ENCODE data around the gene MUC5AC. TPM values are rescaled to one million over a fixed set of nuclear protein-coding genes. Genes with fewer than 3 reads are reported as not detected.

Gene MUC5AC
- total RNA-seq, 2 experiments from 2014 or later, result not detected

DNA sequence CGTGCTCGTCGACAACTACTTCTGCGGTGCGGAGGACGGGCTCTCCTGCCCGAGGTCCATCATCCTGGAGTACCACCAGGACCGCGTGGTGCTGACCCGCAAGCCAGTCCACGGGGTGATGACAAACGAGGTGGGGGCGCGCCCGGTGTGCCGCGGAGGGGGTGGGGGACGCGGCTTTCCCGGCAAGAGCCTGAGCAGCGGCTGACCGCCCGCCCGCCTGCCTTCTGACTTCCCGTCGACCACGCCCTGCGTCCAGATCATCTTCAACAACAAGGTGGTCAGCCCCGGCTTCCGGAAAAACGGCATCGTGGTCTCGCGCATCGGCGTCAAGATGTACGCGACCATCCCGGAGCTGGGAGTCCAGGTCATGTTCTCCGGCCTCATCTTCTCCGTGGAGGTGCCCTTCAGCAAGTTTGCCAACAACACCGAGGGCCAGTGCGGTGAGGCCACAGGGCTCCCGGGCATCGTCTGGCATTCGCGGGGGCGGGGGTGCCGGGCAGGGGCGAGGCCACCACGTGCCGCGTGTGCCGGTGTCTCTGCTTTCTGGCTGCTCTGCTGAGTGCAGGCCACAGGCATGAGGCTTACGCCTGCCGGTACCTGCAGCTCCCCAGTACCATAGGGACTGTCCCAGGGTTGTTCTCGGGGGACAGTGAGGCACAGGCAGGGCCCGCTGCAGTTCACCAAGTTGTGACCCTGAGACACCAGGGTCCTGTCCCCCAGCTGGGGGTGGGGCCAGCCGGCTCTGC is 36.7 kb downstream of the MUC5AC start:
- DNase-seq (ENCODE audit: low spot score), result no peak

GRCh38 chr11:1194977-1195681 is 37.4 kb downstream of the MUC5AC start:
- DNase-seq (ENCODE audit: low spot score), result no peak

More for the DNA sequence above, 36.7 kb downstream of the MUC5AC start:
- no peak overlapping the region for H2AFZ ChIP-seq (ENCODE audit: low read length)
- no peaks in the 10 kb centered on the region for H3K9me3 ChIP-seq (ENCODE audit: low read length)
- no peaks in the 10 kb centered on the region for H3K4me1 ChIP-seq (ENCODE audit: insufficient read depth, low read length, poor library complexity, severe bottlenecking)
- no peak overlapping the region for H3K4me3 ChIP-seq (ENCODE audit: low read depth, low read length, poor library complexity, severe bottlenecking)
- H4K20me1 ChIP-seq (ENCODE audit: insufficient read depth, low read length), result no peaks in the 10 kb centered on the region
- no peaks in the 10 kb centered on the region for H3K79me2 ChIP-seq (ENCODE audit: insufficient read depth, low read depth, low read length)
- no peak overlapping the region for H3K27ac ChIP-seq (ENCODE audit: low read depth, low read length, poor library complexity, severe bottlenecking)
- H3K9me2 ChIP-seq (ENCODE audit: insufficient read depth, low read length), result no peaks in the 10 kb centered on the region
- BruUV-seq (replicated peaks), result no TSS peak
- intact Hi-C loops (cut with micrococcal nuclease; ENCODE audit: unreplicated experiment), result no loop called here
- no peaks in the 10 kb centered on the region for H3K36me3 ChIP-seq (ENCODE audit: insufficient read depth, low read length)
- no peak overlapping the region for H3K4me2 ChIP-seq (ENCODE audit: low read length)
- CTCF ChIA-PET (ENCODE audit: unreplicated experiment), result no interaction called here
- TF ChIP-seq EZH2phosphoT487 (IDR thresholded peaks at IDR 0.05; ENCODE audit: borderline replicate concordance, low read depth, low read length), result no peak
- TF ChIP-seq, protein P1, sequence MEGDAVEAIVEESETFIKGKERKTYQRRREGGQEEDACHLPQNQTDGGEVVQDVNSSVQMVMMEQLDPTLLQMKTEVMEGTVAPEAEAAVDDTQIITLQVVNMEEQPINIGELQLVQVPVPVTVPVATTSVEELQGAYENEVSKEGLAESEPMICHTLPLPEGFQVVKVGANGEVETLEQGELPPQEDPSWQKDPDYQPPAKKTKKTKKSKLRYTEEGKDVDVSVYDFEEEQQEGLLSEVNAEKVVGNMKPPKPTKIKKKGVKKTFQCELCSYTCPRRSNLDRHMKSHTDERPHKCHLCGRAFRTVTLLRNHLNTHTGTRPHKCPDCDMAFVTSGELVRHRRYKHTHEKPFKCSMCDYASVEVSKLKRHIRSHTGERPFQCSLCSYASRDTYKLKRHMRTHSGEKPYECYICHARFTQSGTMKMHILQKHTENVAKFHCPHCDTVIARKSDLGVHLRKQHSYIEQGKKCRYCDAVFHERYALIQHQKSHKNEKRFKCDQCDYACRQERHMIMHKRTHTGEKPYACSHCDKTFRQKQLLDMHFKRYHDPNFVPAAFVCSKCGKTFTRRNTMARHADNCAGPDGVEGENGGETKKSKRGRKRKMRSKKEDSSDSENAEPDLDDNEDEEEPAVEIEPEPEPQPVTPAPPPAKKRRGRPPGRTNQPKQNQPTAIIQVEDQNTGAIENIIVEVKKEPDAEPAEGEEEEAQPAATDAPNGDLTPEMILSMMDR (conservative IDR thresholded peaks at IDR 0.05; ENCODE audit: low read length), result no peak
- POLR2A ChIA-PET, result no interaction called here

More at GRCh38 chr11:1194977-1195681, 37.4 kb downstream of the MUC5AC start:
- Histone ChIP-seq H2AFZ (ENCODE audit: low read length) (no peak overlapping the region), H3K79me2 (ENCODE audit: insufficient read depth, low read depth, low read length) (no peaks in the 10 kb centered on the region), H3K27ac (ENCODE audit: low read depth, low read length, poor library complexity, severe bottlenecking) (no peak overlapping the region), H3K9me2 (ENCODE audit: insufficient read depth, low read length) (no peaks in the 10 kb centered on the region), H3K36me3 (ENCODE audit: insufficient read depth, low read length) (no peaks in the 10 kb centered on the region), H3K9me3 (ENCODE audit: low read length) (no peaks in the 10 kb centered on the region), H4K20me1 (ENCODE audit: insufficient read depth, low read length) (no peaks in the 10 kb centered on the region), H3K4me3 (ENCODE audit: low read depth, low read length, poor library complexity, severe bottlenecking) (no peak overlapping the region), H3K4me1 (ENCODE audit: insufficient read depth, low read length, poor library complexity, severe bottlenecking) (no peaks in the 10 kb centered on the region), H3K4me2 (ENCODE audit: low read length) (no peak overlapping the region)
- ChIA-PET CTCF (ENCODE audit: unreplicated experiment) (no interaction called here), POLR2A (no interaction called here)
- no peak for TF ChIP-seq EZH2phosphoT487 (IDR thresholded peaks at IDR 0.05; ENCODE audit: borderline replicate concordance, low read depth, low read length)
- TF ChIP-seq, protein P1 (conservative IDR thresholded peaks at IDR 0.05; ENCODE audit: low read length), result no peak
- intact Hi-C loops (cut with micrococcal nuclease; ENCODE audit: unreplicated experiment), result no loop called here
- BruUV-seq (replicated peaks), result no TSS peak

All from OCI-LY7 (cell line).